A549 (cell line): ENCODE data around the gene PLCL1.

Experiments
- FOXS1 ChIP-seq: fragments of 250-450 bp; sonication (Bioruptor Pico); IDR thresholded peaks from 2 replicates; pipeline ENCODE4 v1.5.0; 2020; ENCODE audit warnings: mild to moderate bottlenecking, moderate library complexity
- NFE2L2 ChIP-seq: fragments of 150-350 bp; conservative IDR thresholded peaks from 2 replicates; pipeline ENCODE4 v1.6.1; 2014; ENCODE audit warnings: low read length
- PHF8 ChIP-seq: fragments of 200-600 bp; sonication (generic); IDR thresholded peaks from 2 replicates; pipeline ENCODE4 v1.6.1; 2016; ENCODE audit warnings: low read depth, mild to moderate bottlenecking, antibody characterized with exemption, moderate library complexity, borderline replicate concordance
- POLR2A ChIP-seq: IDR thresholded peaks from 2 replicates; pipeline ENCODE4 v1.6.1; 2012; ENCODE audit warnings: mild to moderate bottlenecking, low read length
- RCOR1 ChIP-seq: fragments of 150-350 bp; IDR thresholded peaks from 2 replicates; pipeline ENCODE4 v1.6.1; 2014; ENCODE audit warnings: antibody characterized with exemption, low read length, low read depth
- RFX5 ChIP-seq: fragments of 450-650 bp; IDR thresholded peaks from 2 replicates; pipeline ENCODE4 v1.7.1; 2014; ENCODE audit warnings: antibody characterized with exemption, mild to moderate bottlenecking, moderate library complexity
- RNF2 ChIP-seq: fragments of 200-600 bp; sonication (generic); IDR thresholded peaks from 2 replicates; pipeline ENCODE4 v1.6.1; 2016; ENCODE audit warnings: low read depth, mild to moderate bottlenecking, antibody characterized with exemption, moderate library complexity, borderline replicate concordance
- SMC3 ChIP-seq: fragments of >200 bp; sonication (Bioruptor Twin); formaldehyde crosslinking; IDR thresholded peaks from 3 replicates; pipeline ENCODE4 v1.6.1; 2018; ENCODE audit warnings: inconsistent platforms
- TFCP2L1 ChIP-seq: fragments of 250-450 bp; sonication (Bioruptor Pico); IDR thresholded peaks from 2 replicates; pipeline ENCODE4 v1.5.0; 2021; ENCODE audit warnings: mild to moderate bottlenecking
- ZC3H11A ChIP-seq: fragments of 450-650 bp; IDR thresholded peaks from 2 replicates; pipeline ENCODE4 v1.6.1; 2014; ENCODE audit warnings: antibody characterized with exemption, mild to moderate bottlenecking
- ZFP36 ChIP-seq: fragments of 450-650 bp; IDR thresholded peaks from 2 replicates; pipeline ENCODE4 v1.6.1; 2014; ENCODE audit warnings: borderline replicate concordance; ENCODE audit not compliant: partially characterized antibody
- TF ChIP-seq, protein P1 (sequence below): fragments of >200 bp; sonication (Bioruptor Twin); formaldehyde crosslinking; IDR thresholded peaks from 3 replicates; pipeline ENCODE4 v1.5.1; 2016

DNA sequence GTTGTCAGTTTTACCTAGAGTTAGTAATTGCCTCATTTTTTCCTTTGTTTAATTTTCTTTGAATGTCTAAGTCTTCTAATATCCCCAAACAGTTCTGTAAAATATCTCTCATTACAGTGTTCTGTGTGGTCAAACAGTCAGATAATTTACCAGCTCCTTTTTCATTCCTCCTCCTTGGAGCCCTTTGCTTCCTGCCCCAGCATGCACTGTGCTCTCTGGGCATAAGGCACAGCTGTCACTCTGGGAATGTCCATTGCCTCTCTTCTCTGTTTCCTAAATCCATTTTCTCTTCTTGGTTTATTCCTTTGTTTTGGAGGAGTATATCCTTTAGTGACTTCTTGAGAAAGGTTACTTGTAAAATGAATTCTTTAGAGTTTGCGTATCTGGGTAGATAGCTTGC, 139.3 kb downstream of the PLCL1 start:
- TF ChIP-seq RNF2 (no peak), RFX5 (no peak), FOXS1 (CRISPR knock-in tag) (no peak), TFCP2L1 (CRISPR knock-in tag) (no peak), SMC3 (no peak), ZFP36 (no peak), POLR2A (no peak), NFE2L2 (no peak), PHF8 (no peak), RCOR1 (no peak), ZC3H11A (no peak)
- TF ChIP-seq, protein P1, sequence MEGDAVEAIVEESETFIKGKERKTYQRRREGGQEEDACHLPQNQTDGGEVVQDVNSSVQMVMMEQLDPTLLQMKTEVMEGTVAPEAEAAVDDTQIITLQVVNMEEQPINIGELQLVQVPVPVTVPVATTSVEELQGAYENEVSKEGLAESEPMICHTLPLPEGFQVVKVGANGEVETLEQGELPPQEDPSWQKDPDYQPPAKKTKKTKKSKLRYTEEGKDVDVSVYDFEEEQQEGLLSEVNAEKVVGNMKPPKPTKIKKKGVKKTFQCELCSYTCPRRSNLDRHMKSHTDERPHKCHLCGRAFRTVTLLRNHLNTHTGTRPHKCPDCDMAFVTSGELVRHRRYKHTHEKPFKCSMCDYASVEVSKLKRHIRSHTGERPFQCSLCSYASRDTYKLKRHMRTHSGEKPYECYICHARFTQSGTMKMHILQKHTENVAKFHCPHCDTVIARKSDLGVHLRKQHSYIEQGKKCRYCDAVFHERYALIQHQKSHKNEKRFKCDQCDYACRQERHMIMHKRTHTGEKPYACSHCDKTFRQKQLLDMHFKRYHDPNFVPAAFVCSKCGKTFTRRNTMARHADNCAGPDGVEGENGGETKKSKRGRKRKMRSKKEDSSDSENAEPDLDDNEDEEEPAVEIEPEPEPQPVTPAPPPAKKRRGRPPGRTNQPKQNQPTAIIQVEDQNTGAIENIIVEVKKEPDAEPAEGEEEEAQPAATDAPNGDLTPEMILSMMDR: no peak
